AG09319 (cell line): ENCODE results near the gene GRB14.

Experiments
- DNase-seq: peaks from one replicate; pipeline ENCODE4 v3.0.0-alpha.2; 2010; ENCODE audit warnings: low read depth; ENCODE audit errors: extremely low read depth
- TF ChIP-seq, protein P1 (sequence below): IDR thresholded peaks from 2 replicates; pipeline ENCODE4 v1.5.1; 2011; ENCODE audit warnings: low read depth, mild to moderate bottlenecking, inconsistent platforms, low read length, moderate library complexity

The GRB14 gene

DNA sequence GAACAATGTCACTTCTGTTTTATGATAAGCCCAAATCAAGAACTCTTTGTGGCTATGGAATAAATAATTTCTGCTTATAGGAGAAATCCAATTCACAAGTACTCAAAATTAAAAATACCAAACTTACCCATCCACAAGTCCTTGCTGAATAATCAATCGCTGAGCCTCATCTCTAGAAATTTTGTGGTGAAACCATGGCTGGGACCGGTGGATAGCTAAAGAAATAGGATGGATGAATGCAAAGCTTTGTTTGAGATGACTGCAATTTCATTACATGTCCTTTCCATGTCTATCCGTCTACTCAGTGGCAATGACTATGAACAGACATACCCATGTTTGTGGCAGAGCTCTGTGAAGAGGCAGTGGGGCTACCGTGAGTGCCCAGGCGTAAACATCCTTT lies 124.4 kb downstream of the GRB14 start:
- no peak for DNase-seq
- TF ChIP-seq, protein P1, sequence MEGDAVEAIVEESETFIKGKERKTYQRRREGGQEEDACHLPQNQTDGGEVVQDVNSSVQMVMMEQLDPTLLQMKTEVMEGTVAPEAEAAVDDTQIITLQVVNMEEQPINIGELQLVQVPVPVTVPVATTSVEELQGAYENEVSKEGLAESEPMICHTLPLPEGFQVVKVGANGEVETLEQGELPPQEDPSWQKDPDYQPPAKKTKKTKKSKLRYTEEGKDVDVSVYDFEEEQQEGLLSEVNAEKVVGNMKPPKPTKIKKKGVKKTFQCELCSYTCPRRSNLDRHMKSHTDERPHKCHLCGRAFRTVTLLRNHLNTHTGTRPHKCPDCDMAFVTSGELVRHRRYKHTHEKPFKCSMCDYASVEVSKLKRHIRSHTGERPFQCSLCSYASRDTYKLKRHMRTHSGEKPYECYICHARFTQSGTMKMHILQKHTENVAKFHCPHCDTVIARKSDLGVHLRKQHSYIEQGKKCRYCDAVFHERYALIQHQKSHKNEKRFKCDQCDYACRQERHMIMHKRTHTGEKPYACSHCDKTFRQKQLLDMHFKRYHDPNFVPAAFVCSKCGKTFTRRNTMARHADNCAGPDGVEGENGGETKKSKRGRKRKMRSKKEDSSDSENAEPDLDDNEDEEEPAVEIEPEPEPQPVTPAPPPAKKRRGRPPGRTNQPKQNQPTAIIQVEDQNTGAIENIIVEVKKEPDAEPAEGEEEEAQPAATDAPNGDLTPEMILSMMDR: no peak

DNA sequence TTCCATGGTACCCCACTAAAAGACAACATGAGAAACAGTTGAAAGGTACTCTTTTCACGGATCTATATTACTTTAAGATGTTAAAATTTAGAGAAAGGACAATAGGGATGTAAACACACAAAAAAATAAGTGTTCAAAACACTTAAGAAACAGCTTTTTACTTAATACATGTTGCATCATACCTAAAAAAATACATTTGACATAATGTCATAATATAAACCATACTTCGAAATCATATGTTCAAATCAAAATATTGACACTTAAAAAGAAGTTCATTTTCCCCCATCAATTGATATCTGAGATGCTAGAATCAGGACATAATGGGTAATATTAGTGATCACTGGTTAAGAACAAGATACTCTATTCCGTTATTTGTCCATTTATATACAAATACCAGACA lies 124.9 kb downstream of the GRB14 start:
- no peak for DNase-seq
- TF ChIP-seq, protein P1: no peak

DNA sequence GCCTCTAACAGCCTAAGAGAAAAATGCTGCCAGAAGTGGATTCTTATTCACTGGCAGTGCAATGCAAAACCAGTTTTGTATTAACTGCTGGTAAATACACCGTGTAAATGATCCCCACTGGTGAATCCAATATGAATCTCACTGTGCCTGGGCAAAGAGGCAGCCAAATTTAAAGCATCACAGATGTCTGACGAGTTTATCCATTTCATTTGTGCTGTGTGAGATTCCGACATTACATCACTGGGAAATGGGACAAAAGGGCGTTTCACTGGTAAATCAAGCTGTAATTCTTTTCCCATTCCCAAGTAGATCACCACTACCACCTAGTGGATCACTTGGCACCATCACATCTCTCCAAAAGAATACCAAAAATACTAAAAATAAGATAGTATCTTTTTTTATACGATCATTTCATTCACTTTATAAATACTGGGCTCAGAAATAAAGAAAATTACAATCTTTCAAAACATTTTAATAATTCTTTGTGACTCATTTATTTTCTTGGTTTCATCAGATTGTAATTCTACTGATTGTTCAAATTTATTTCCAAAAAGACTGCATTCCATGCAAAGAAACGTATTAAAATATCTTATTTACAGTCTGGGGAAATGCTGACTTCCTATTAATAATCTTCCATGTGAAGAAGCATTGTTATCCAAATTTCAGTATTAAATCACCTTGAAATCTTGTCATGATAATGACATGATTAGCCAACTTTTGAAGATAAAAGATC lies 125.6 kb downstream of the GRB14 start:
- TF ChIP-seq, protein P1: peak; percentile 62
- peak; percentile 8 for DNase-seq

DNA sequence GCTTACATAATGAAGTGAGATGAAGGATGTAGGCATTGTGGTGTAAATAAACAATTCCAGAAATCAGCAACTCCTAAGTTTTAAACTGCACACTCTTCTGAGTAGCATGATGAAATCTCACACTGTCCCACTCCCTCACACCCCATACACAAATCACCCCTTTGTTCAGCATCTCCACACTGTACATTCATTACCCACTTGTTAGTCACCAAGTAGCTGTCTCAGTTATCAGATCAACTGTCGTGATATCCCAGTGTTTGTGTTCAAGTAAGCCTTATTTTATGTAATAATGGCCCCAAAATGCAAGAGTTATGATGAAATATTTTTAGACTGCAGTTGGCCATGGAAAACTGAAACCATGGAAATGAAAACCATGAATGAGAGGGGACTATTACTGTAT lies 135.7 kb downstream of the GRB14 start:
- no peak for DNase-seq
- TF ChIP-seq, protein P1: no peak

DNA sequence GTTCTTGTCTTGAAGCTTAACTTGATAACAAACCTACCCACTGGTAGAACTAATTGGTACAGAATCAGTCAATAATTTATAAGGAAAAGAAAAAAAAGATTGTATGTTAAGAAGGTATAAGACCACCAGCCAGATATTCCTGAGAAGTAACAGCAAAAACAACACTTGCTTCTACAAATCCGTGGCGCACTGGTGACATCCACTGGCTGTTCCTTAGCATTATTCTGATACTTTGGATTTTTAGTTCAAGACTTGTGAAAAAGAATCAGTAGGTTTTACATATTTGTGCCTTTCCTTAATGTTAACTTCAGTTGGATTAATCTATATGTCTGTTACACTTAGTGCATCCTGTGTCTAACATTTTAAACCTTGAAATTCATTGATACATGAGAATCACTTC lies 141.8 kb downstream of the GRB14 start:
- TF ChIP-seq, protein P1: peak; percentile 33
- no peak for DNase-seq

DNA sequence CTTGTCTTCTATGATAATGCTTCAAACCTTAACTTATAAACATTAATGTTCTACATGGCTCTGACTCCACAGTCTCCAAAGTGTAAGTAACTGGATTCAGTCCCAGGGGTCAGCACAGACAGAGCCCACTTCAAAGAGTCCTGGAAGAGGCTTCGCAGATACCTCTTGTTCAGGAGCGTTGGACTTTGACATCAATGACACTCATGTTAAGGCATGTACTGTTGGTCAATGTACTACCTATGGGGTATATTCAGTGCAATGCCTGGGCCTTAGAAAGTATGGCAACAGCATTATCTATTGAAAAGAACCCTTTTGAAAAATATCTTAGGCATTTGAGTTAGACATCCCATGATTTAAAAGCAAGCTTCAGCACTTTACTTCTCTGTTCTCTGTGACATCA lies 143.1 kb downstream of the GRB14 start:
- no peak for DNase-seq
- TF ChIP-seq, protein P1: no peak

DNA sequence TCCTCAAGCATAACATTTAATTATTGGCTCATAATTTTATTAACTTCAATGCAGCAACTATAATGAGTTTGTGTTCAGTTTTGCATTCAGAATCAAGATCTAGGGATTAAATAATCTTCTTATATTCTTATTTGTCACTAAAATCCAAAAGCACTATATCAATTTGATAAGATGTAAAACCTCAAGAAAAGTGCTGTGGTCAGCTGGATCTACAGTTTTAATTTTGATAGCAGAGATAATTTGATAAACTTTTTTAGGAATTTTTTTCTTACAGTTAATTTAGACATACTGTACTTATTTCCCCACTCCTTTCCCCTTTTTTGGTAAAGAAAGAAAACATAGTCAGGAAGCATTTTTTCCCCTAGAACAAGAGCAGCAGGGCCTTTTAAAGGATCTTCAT lies 146.4 kb downstream of the GRB14 start:
- TF ChIP-seq, protein P1: no peak
- no peak for DNase-seq
